A549 (cell line): ENCODE results near the gene SPATA16. TPM values are rescaled to one million over a fixed set of nuclear protein-coding genes. Genes with fewer than 3 reads are reported as not detected.

Experiments
- ATAC-seq, 2 experiments: fragments of 200-7000 bp in 1 of 2; fragments of >200 bp in 1 of 2; cut with Nextera tagmentation in 1 of 2; cut with Tn5 transposase in 1 of 2; 3 replicates each; pipeline versions ENCODE4 v1.8.0 to v1.9.1; 2018 to 2020; ENCODE audit warnings: mild to moderate bottlenecking in 1 of 2, moderate library complexity in 1 of 2
- CTCF ChIA-PET: fragments of 300-600 bp; sonication (Branson Sonifier 250); formaldehyde crosslinking; extraction: SDS; loops from one replicate; lab custom pipeline; 2021; ENCODE audit warnings: antibody characterized with exemption, inconsistent platforms; lab: Yijun Ruan, JAX
- POLR2A ChIA-PET: fragments of 350-600 bp; formaldehyde crosslinking; extraction: SDS; loops from one replicate; lab custom pipeline; 2021; ENCODE audit warnings: antibody characterized with exemption, inconsistent platforms; lab: Yijun Ruan, JAX
- DNase-seq, 2 experiments: peaks; one replicate each; pipeline versions ENCODE4 v3.0.0 to v3.0.0-alpha.2; 2011 to 2016; ENCODE audit warnings: low read depth in 1 of 2, low spot score in 1 of 2
- FAIRE-seq: peaks from 2 replicates; lab custom pipeline; 2011; peaks lifted over from hg19 to GRCh38; lab: Jason Lieb, UNC
- H3K27ac ChIP-seq, 2 experiments: fragments of >200 bp; sonication (Bioruptor Twin); formaldehyde crosslinking; 3 replicates each; pipeline ENCODE4 v1.5.1; 2016 to 2017
- H3K4me1 ChIP-seq: fragments of >200 bp; sonication (Bioruptor Twin); formaldehyde crosslinking; 3 replicates; pipeline ENCODE4 v1.6.1; 2016
- H3K4me2 ChIP-seq: fragments of >200 bp; sonication (Bioruptor Twin); formaldehyde crosslinking; 3 replicates; pipeline ENCODE4 v1.6.1; 2016
- H3K4me3 ChIP-seq: fragments of >200 bp; sonication (Bioruptor Twin); formaldehyde crosslinking; 3 replicates; pipeline ENCODE4 v1.5.1; 2016
- H3K9me3 ChIP-seq: fragments of >200 bp; sonication (Bioruptor Twin); formaldehyde crosslinking; 3 replicates; pipeline ENCODE4 v1.6.1; 2016
- CBX2 ChIP-seq: fragments of 200-600 bp; sonication (generic); IDR thresholded peaks from 2 replicates; pipeline ENCODE4 v1.6.1; 2016; ENCODE audit warnings: low read depth, mild to moderate bottlenecking, borderline replicate concordance
- CEBPB ChIP-seq, 2 experiments: fragments of >200 bp in 1 of 2; sonication (Bioruptor Twin) in 1 of 2; formaldehyde crosslinking in 1 of 2; IDR thresholded peaks; 2 replicates each; pipeline ENCODE4 v1.6.1; 2012 to 2016
- EHF ChIP-seq: fragments of 250-450 bp; sonication (Bioruptor Pico); IDR thresholded peaks from 2 replicates; pipeline ENCODE4 v1.5.0; 2020; ENCODE audit warnings: mild to moderate bottlenecking
- EHMT2 ChIP-seq: fragments of 200-600 bp; sonication (generic); IDR thresholded peaks from 2 replicates; pipeline ENCODE4 v1.6.1; 2016; ENCODE audit warnings: antibody characterized with exemption, low read depth, mild to moderate bottlenecking, moderate library complexity
- EP300 ChIP-seq, 2 experiments: fragments of >200 bp; sonication (Bioruptor Twin); formaldehyde crosslinking; IDR thresholded peaks; 2 replicates in 1 of 2; 3 replicates in 1 of 2; pipeline ENCODE4 v1.6.1; 2016 to 2017
- ESRRA ChIP-seq: fragments of 150-350 bp; IDR thresholded peaks from 2 replicates; pipeline ENCODE4 v1.6.1; 2014; ENCODE audit warnings: mild to moderate bottlenecking, low read length, borderline replicate concordance
- FOXS1 ChIP-seq: fragments of 250-450 bp; sonication (Bioruptor Pico); IDR thresholded peaks from 2 replicates; pipeline ENCODE4 v1.5.0; 2020; ENCODE audit warnings: mild to moderate bottlenecking, moderate library complexity
- HEYL ChIP-seq: fragments of 250-450 bp; sonication (Bioruptor Pico); IDR thresholded peaks from 2 replicates; pipeline ENCODE4 v1.8.0; 2021; ENCODE audit warnings: mild to moderate bottlenecking, moderate library complexity
- HOXB13 ChIP-seq: fragments of 250-450 bp; sonication (Bioruptor Pico); IDR thresholded peaks from 2 replicates; pipeline ENCODE4 v1.5.0; 2020; ENCODE audit warnings: low read depth, mild to moderate bottlenecking, moderate library complexity
- HOXB5 ChIP-seq: fragments of 250-450 bp; sonication (Bioruptor Pico); IDR thresholded peaks from 2 replicates; pipeline ENCODE4 v1.5.0; 2020; ENCODE audit warnings: mild to moderate bottlenecking, moderate library complexity
- JUN ChIP-seq, 2 experiments: fragments of >200 bp; sonication (Bioruptor Twin); formaldehyde crosslinking; IDR thresholded peaks; 2 replicates in 1 of 2; 3 replicates in 1 of 2; pipeline ENCODE4 v1.6.1; 2016 to 2017
- MAZ ChIP-seq: fragments of 150-350 bp; IDR thresholded peaks from 2 replicates; pipeline ENCODE4 v1.6.1; 2014; ENCODE audit warnings: antibody characterized with exemption, low read depth, low read length, borderline replicate concordance
- MYC ChIP-seq: IDR thresholded peaks from 2 replicates; pipeline ENCODE4 v1.6.1; 2012; ENCODE audit warnings: mild to moderate bottlenecking, inconsistent platforms, low read length, improper control_type of control experiment, borderline replicate concordance
- NFE2L2 ChIP-seq: fragments of 150-350 bp; conservative IDR thresholded peaks from 2 replicates; pipeline ENCODE4 v1.6.1; 2014; ENCODE audit warnings: low read length
- NR3C1 ChIP-seq: fragments of >200 bp; sonication (Bioruptor Twin); formaldehyde crosslinking; IDR thresholded peaks from 3 replicates; pipeline ENCODE4 v1.6.1; 2017
- RCOR1 ChIP-seq: fragments of 150-350 bp; IDR thresholded peaks from 2 replicates; pipeline ENCODE4 v1.6.1; 2014; ENCODE audit warnings: antibody characterized with exemption, low read length, low read depth
- ZC3H11A ChIP-seq: fragments of 450-650 bp; IDR thresholded peaks from 2 replicates; pipeline ENCODE4 v1.6.1; 2014; ENCODE audit warnings: antibody characterized with exemption, mild to moderate bottlenecking
- ZSCAN20 ChIP-seq: fragments of 250-450 bp; sonication (Bioruptor Pico); IDR thresholded peaks from 2 replicates; pipeline ENCODE4 v1.8.0; 2022; ENCODE audit warnings: mild to moderate bottlenecking, moderate library complexity
- WGBS: methylation state at CpG from one replicate; pipeline ENCODE4 v1.1.6; 2017; ENCODE audit errors: missing lambda C conversion rate; 5-methylcytosine and 5-hydroxymethylcytosine counted together
- polyA plus RNA-seq, 4 experiments: library from polyadenylated mRNA; depleted of rRNA in 3 of 4; stranded (reverse); fragments of >200 nt; fragmentation: RNase III in 1 of 4; extraction: RNeasy Plus Mini Kit Qiagen cat#74134 plus additional on column Dnase treatment in 1 of 4; gene quantifications; 2 replicates in 3 of 4; 3 replicates in 1 of 4; pipeline ENCODE4 v1.2.3, GENCODE V29; 2011 to 2017
- TF ChIP-seq, protein P1 (sequence below): IDR thresholded peaks from 2 replicates; pipeline ENCODE4 v1.6.1; 2012
- TF ChIP-seq, protein P2 (sequence below): fragments of 250-450 bp; sonication (Bioruptor Pico); IDR thresholded peaks from 2 replicates; pipeline ENCODE4 v1.5.0; 2020; ENCODE audit warnings: low read depth, mild to moderate bottlenecking, moderate library complexity
- TF ChIP-seq, protein P3 (sequence below): fragments of >200 bp; sonication (Bioruptor Twin); formaldehyde crosslinking; IDR thresholded peaks from 2 replicates; pipeline ENCODE4 v1.6.1; 2016
- TF ChIP-seq, protein P4 (sequence below): fragments of >200 bp; sonication (Bioruptor Twin); formaldehyde crosslinking; IDR thresholded peaks from 3 replicates; pipeline ENCODE4 v1.6.1; 2016
- TF ChIP-seq, protein P5 (sequence below): fragments of 150-350 bp; IDR thresholded peaks from 2 replicates; pipeline ENCODE4 v1.6.1; 2014; ENCODE audit warnings: low read depth, mild to moderate bottlenecking, low read length
- TF ChIP-seq, protein P6 (sequence below): fragments of 250-450 bp; sonication (Bioruptor Pico); IDR thresholded peaks from 2 replicates; pipeline ENCODE4 v1.5.0; 2021; ENCODE audit warnings: mild to moderate bottlenecking, moderate library complexity, borderline replicate concordance
- TF ChIP-seq, protein P7 (sequence below): IDR thresholded peaks from 2 replicates; pipeline ENCODE4 v1.6.1; 2012; ENCODE audit warnings: low read depth, borderline replicate concordance

Gene SPATA16
- polyA plus RNA-seq, 2 of the 4 experiments (the other 2 are of a cell fraction): not detected

DNA sequence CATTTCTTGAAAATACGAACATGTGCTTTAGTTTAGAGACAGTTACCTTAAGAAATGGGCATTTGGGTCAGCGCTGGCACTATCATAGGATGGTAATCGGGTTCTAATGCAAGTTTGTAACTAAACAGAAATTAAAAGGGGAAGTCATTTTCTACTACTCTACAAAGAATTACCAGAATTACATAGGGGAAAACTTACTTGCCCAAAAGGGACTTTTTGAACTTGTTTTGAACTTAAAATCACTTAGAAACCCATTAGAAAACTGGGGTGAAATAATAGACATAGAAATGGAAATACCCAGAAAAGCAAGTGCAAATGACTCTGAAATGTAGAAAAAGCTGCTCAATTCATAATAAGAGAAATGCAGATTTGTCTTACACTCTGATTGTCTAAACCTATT lies 44.9 kb downstream of the SPATA16 start:
- TF ChIP-seq EP300 (IDR thresholded peaks at IDR 0.05) (no peak), MAZ (no peak), CEBPB (IDR thresholded peaks at IDR 0.05) (no peak), FOXS1 (CRISPR knock-in tag) (no peak), NFE2L2 (no peak), ZC3H11A (no peak), ZSCAN20 (CRISPR knock-in tag) (no peak)
- TF ChIP-seq, protein P1, sequence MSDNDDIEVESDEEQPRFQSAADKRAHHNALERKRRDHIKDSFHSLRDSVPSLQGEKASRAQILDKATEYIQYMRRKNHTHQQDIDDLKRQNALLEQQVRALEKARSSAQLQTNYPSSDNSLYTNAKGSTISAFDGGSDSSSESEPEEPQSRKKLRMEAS: no peak
- TF ChIP-seq, protein P2, sequence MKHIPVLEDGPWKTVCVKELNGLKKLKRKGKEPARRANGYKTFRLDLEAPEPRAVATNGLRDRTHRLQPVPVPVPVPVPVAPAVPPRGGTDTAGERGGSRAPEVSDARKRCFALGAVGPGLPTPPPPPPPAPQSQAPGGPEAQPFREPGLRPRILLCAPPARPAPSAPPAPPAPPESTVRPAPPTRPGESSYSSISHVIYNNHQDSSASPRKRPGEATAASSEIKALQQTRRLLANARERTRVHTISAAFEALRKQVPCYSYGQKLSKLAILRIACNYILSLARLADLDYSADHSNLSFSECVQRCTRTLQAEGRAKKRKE (CRISPR knock-in tag): no peak
- DNase-seq (no peak), FAIRE-seq (no peak), ATAC-seq (no peak)
- 7% methylated on average over 3 of the region's 3 CpGs for WGBS
- ChIA-PET POLR2A (no interaction called here), CTCF (no interaction called here)
- Histone ChIP-seq H3K9me3 (no peaks in the 10 kb centered on the region), H3K4me2 (no peak overlapping the region), H3K4me3 (no peak overlapping the region), H3K27ac (no peak overlapping the region), H3K4me1 (no peaks in the 10 kb centered on the region)

DNA sequence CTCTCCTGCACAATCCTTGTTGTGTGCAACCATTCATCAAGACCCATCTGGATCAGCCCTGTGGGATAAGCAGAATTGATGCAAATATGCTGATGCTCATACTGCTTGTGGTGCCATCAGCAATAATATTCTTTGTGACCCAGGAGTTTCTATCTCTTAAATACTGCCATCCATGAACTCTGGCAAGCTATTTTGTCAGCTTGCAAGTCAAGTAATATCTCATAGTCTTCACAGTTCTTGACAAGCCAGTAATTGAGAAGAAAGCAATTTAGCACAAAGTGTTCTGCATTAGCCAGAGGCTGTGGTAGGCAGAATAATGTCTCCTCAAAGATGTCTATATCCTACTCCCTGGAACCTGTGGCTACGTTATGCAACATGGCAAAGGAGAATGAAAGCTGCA lies 49.0 kb downstream of the SPATA16 start:
- Histone ChIP-seq H3K9me3 (no peaks in the 10 kb centered on the region), H3K27ac (no peak overlapping the region)
- FAIRE-seq (no peak), DNase-seq (no peak), ATAC-seq (no peak)
- CTCF ChIA-PET: interaction anchor here (0.7 kb wide), 1 partner anchor 33 kb away, joined by 3 read pairs; no protein-coding TSS in a partner anchor
- 0% methylated on average over 1 of the region's 1 CpG for WGBS
- POLR2A ChIA-PET: no interaction called here
- TF ChIP-seq EHF (no peak), NR3C1 (no peak), ESRRA (no peak), MYC (no peak), RCOR1 (no peak), HOXB5 (CRISPR knock-in tag) (no peak), CBX2 (no peak), HOXB13 (no peak), CEBPB (IDR thresholded peaks at IDR 0.05) (no peak), EHMT2 (no peak), EP300 (IDR thresholded peaks at IDR 0.05) (no peak), HEYL (CRISPR knock-in tag) (no peak), JUN (IDR thresholded peaks at IDR 0.05) (no peak)
- TF ChIP-seq, protein P3, sequence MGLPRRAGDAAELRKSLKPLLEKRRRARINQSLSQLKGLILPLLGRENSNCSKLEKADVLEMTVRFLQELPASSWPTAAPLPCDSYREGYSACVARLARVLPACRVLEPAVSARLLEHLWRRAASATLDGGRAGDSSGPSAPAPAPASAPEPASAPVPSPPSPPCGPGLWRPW: no peak
- TF ChIP-seq, protein P4, sequence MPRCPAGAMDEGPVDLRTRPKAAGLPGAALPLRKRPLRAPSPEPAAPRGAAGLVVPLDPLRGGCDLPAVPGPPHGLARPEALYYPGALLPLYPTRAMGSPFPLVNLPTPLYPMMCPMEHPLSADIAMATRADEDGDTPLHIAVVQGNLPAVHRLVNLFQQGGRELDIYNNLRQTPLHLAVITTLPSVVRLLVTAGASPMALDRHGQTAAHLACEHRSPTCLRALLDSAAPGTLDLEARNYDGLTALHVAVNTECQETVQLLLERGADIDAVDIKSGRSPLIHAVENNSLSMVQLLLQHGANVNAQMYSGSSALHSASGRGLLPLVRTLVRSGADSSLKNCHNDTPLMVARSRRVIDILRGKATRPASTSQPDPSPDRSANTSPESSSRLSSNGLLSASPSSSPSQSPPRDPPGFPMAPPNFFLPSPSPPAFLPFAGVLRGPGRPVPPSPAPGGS: no peak
- TF ChIP-seq, protein P5, sequence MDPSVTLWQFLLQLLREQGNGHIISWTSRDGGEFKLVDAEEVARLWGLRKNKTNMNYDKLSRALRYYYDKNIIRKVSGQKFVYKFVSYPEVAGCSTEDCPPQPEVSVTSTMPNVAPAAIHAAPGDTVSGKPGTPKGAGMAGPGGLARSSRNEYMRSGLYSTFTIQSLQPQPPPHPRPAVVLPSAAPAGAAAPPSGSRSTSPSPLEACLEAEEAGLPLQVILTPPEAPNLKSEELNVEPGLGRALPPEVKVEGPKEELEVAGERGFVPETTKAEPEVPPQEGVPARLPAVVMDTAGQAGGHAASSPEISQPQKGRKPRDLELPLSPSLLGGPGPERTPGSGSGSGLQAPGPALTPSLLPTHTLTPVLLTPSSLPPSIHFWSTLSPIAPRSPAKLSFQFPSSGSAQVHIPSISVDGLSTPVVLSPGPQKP: no peak
- TF ChIP-seq, protein P6, sequence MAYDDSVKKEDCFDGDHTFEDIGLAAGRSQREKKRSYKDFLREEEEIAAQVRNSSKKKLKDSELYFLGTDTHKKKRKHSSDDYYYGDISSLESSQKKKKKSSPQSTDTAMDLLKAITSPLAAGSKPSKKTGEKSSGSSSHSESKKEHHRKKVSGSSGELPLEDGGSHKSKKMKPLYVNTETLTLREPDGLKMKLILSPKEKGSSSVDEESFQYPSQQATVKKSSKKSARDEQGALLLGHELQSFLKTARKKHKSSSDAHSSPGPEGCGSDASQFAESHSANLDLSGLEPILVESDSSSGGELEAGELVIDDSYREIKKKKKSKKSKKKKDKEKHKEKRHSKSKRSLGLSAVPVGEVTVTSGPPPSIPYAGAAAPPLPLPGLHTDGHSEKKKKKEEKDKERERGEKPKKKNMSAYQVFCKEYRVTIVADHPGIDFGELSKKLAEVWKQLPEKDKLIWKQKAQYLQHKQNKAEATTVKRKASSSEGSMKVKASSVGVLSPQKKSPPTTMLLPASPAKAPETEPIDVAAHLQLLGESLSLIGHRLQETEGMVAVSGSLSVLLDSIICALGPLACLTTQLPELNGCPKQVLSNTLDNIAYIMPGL (CRISPR knock-in tag): no peak
- TF ChIP-seq, protein P2 (CRISPR knock-in tag): no peak
- TF ChIP-seq, protein P7, sequence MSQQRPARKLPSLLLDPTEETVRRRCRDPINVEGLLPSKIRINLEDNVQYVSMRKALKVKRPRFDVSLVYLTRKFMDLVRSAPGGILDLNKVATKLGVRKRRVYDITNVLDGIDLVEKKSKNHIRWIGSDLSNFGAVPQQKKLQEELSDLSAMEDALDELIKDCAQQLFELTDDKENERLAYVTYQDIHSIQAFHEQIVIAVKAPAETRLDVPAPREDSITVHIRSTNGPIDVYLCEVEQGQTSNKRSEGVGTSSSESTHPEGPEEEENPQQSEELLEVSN: no peak
- TF ChIP-seq, all 56 proteins: peak for 0
- H3K4me3 ChIP-seq: no peak overlapping the region
- H3K4me1 ChIP-seq: no peaks in the 10 kb centered on the region
- H3K4me2 ChIP-seq: no peak overlapping the region
